DMS53 treated with DMSO at 0.1 percent for 48 hours (cell line): ENCODE measurements around the gene CETN2.
"Not testable (repeated sequence)": the region's sequence is repeated elsewhere in the genome, so short reads cannot be mapped to it uniquely, and the experiment has no call there.

ENCODE experiments used
- DNase-seq: peaks from one replicate; lab custom pipeline; 2025; ENCODE audit not compliant: unreplicated experiment; lab: John Stamatoyannopoulos, UW

The CETN2 gene

DNA sequence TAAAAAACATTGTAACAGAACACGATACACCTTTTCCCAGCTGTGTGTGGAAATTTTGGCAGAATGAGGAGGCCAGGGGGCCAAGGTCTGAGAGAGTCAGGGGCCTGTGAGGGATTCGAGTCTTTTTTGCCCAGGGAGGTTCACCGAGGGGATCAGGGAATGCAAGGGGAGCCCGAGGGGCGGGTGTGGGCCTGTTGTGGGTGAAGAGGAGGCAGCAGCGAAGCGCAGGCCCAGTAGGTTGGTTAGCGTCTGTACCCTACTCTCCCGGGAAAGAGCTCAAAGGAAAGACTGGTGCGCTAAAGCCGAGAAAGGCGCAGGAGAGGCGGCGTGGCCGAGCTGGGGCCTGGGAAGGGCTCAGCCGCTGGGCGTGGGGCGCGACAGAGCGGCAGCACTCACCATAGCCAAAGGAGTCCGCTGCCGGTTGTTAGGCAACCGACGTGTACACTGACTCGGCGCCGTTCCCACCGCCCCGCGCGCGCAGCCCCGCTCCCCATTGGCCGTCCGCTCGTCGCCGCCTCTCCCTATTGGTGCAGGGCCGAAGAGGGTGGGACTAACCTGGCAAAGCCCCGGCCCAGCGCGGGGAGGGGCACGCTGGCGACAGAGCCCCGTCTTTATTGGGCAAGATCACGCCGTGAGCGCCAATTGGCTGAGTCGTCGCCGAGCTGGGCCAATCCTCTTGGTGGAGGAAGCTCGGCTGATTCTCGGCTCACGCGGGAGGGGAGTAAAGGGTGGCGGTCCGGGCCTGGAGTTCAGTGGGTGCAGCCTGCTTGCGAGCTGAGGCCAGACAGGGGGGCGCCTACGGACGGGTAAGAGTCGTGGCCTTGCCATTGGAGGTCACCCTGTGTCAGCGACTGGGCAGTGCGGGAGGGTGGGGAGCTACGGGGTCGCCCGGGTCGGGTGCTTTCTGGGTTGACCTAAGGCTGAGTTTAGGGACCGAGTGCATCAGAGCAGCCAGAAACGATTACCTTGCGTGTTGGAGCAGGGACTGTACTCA lies at the start of gene CETN2, which contains the start of gene NSDHL:
Gene CETN2, minus strand, starts transcription at position 446 of the 994 bp plus-strand sequence. Its CDS starts 47 bp downstream, at position 399.
Gene NSDHL, plus strand, starts transcription at position 752 of the 994 bp plus-strand sequence. CDS start 15,262 bp downstream, outside the sequence.
- DNase-seq, result peak; percentile 88

- DNase-seq, result no peak
Measured at GRCh38 chrX:152878976-152879755, 48.6 kb upstream of the CETN2 start.

- DNase-seq, result no peak
Measured at GRCh38 chrX:152876931-152877840, 46.6 kb upstream of the CETN2 start.

- DNase-seq, result no peak
Measured at GRCh38 chrX:152873361-152873760, 42.8 kb upstream of the CETN2 start.

DNA sequence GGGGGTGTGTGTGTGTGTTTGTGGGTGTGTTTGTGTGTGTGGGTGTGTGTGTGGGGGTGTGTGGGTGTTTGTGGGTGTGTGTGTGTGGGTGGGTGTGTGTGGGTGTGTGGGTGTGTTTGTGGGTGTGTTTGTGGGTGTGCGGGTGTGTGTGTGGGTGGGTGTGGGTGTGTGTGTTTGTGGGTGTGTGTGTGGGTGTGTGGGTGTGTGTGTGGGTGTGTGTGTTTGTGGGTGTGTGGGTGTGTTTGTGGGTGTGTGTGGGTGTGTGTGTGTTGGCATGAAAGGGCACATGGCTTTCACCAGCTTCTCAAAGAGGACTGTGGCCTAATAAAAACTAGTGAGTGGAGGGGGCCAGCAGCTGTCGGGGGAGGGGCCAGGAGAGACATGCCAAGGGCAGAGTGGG lies 42.0 kb upstream of the CETN2 start:
- no peak for DNase-seq

DNA sequence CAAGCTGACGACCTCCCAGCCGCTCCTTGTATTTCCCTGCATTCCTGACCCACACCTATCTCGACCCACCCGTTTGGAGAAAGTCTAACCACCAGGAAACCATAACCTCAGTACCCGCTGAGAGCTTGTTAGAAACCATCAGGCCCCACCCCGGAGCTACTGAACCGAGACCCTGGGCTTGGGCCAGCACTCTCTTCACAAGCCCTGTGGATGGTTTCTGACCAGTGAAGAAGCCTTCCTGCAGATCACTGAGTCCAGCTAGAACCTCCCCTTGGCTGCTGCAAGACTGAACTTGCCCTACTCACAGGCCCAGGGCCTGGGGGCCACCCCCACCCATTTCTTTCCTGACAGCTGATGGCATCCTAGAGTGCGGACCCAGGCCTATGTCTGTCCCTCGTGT lies 40.7 kb upstream of the CETN2 start:
- no peak for DNase-seq

DNA sequence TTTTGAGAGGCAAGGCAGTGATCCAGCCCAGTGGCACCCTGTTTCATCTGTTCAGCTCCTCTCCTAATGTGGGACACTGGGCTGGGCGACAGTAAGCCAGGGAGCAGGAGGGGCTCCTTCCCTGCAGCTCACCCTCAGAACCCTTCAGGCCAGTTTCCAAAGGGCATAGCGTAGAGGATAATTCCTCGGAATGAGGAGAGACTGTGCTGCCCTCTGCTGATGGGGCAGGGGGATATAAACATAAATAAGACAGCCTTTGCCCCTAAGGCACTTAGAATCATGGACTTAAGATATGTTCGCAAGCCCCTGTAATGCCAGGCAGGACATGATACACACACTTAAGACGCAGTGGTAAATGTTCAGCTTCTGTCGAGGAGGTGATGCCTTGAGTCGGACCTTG lies 39.4 kb upstream of the CETN2 start:
- DNase-seq, result no peak

- DNase-seq, result no peak
Measured at GRCh38 chrX:152866386-152866785, 35.8 kb upstream of the CETN2 start.

DNA sequence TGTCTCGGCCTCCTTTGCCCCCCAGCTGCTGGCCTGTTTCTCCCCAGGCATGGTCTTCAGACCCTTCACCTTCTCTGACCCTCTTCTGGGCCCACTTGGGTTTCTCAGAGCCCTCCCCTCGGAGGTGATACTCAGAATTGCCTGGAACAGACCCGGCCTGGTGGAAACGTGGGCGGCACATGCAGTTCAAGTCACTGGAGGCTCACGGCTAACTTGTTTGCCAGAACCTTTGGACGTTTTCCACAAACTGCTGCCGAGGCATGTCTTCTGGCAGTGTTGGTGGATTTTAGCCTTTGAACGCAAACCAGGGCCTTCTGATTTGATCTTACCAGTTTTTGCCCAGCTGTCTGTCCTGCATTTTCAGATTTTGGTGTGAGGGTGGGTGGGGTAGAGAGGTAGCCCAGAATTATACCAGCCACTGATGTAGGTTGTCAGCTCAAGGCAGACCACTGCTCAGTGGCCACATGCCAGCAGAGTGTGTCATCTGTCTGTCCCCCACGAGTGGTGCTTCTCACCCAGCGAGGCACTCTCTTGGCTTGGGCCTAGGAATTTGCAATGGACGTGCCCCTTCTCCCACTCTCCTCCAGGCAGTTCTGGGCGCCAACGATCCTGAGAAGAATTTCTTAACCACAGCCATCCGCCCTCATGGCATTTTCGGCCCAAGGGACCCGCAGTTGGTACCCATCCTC lies 34.8 kb upstream of the CETN2 start:
- DNase-seq, result no peak

DNA sequence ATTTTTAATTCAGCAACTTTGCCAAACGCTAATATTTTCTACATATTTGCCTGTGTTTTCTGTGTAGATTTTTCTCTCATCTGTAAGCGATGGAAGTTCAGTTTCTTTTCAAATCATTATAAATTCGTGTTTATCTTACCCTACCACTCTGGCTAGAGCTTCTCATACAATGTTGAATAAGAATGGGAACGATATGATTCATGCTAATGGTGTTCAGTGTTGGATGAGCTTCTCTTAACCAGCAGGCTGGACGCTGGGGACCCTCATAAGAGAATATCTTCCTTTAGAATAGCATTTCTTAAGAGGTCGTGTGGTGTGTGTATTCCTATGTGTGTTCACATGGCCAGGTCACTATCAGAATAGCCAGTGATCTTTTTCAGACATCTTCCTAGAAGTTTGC lies 31.3 kb upstream of the CETN2 start:
- no peak for DNase-seq

DNA sequence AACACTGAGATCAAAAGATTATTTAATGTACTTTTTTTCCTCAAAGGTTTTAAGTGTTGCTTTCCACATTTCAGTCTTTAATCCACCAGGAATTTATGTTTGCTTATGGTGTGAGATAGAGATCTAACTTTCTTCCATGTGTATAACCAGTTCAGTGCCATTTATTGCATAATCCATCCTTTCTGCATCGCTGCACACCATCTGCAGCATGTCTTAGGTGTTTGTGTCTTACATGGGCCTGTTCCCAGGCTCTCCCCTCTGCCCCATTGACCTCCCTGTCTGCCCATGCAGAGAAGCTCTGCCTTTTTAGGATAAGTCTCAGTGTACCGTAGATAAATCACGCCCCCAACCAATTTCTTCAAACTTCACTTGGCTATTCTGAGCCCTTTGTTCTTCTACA lies 30.6 kb upstream of the CETN2 start:
- peak; percentile 13 for DNase-seq

- no peak for DNase-seq
Measured at GRCh38 chrX:152853986-152854385, 23.4 kb upstream of the CETN2 start.

DNA sequence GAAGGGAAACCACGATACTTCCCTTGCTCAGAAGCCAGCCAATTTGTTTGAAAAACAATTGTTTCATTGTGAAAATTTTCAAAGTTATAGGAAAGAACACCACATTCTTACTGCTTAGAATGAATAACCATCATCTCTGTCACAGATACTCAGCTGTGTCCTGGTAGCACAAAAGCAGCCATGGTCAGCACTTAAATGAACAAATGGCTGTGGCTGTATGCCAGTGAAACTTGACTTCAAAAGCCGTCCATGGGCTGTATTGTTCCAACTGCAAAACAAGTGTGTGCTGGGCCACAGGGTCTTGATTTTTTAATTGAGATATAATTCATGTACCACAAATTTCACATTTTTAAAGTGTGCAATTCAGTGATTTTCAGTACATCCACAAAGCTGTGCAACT lies 19.9 kb upstream of the CETN2 start:
- no peak for DNase-seq

- DNase-seq, result no peak
Measured at GRCh38 chrX:152847281-152847680, 16.7 kb upstream of the CETN2 start.

DNA sequence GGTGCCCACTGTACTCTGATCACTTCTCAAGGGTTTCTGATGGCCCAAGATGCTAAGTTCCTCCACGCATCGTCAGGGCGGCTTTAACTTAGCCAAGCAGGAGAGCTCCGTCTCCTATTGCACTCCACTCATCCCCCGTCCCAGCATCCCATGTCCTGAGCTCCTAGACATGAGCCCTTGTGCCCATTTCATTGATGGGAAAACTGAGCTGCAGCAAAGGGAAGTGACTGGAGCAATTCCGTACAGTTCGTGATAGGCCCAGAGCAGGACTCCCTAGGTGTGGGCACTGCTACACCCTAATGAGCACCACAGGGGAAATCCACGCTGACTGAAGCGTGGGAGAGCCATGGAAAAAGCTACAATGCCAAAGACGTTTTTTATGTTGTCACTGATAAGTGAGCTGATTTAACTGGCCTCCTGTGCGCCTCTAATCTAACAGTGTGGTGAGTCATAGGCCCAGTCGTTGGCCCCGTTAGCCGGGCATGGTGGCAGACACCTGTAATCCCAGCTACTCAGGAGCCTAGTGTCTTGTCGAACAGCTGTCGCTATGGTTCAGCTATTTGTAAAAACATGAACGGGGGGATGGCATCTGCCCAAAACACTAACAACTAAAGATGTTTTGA lies 15.2 kb upstream of the CETN2 start:
- no peak for DNase-seq

DNA sequence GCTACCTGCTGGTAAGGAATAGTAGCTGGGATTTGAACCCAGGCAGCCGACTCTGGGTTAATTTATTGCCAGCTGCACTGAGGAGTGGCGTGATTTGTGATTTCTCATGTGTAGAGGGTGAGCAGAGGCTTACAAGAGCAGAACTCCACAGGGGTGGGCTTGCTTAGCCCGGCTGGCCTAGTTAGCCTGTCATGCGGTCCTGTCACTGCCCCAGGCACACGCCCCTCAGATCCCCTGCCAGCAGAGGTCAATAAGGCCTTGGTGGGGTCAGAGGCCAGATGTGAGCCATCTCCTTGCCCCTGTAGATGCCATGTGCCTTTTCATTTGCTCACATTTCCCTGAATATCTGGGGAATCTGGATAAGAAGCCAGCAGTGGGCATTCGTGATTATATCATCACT lies 13.7 kb upstream of the CETN2 start:
- DNase-seq, result no peak

DNA sequence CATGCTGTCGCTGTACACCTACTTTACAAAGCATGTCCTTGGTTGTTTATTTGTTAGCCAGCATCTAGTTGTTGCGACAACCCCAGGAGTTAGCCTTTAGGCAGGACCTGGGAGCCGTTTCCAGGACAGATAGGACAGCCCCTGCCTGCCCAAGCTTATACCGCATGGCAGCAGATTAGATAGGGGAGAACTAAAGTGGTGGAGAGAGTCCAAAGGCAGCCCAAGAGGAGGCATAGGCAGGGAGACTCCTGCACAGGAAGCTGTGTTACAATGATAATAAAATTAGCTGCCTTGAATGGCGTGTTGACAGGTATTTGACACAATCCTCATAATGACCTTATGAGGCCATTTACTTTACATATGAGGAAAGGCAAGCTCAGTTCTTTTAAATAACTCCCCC lies 13.3 kb upstream of the CETN2 start:
- DNase-seq, result no peak

GRCh38 chrX:152842772-152843338 lies 12.3 kb upstream of the CETN2 start:
- no peak for DNase-seq

- DNase-seq, result not testable (repeated sequence)
Measured at GRCh38 chrX:152835470-152835869, 4.9 kb upstream of the CETN2 start.
